Measurements from ENCODE around the gene HSPH1.

Gene HSPH1

DNA sequence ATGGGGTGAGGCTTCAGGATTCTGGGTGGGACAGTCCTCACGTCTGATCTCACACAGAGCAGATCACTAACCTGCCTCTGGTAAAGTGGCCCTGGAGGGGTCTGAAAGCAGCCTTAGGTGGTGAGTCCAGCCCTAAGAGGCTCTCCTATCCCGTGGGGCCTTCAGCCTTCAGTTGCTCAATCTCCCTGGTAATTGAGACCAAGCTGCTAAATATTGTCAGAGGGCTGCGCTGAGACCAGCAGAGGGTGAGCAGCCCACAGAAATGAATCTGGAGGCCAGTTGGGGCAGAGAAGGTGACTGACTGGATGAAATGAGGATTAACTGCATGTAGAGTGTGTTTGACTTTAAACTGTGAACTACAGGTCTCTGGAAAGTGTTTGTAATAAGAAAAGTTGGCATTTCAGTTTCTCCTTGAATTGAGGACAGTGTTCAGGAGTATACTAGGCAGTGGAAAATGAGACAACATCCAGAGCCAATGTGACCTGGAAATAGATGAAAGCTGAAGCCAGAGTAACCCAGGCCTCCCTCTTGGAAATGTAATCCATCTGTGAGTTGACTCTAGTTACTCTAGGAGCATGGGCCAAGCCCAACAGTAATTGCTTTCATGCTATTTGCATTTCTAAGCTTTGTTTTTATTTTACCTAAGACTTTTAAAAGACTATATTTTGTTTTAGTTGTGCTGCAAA is 14.3 kb upstream of the HSPH1 start:
- DNase-seq: no peak

DNA sequence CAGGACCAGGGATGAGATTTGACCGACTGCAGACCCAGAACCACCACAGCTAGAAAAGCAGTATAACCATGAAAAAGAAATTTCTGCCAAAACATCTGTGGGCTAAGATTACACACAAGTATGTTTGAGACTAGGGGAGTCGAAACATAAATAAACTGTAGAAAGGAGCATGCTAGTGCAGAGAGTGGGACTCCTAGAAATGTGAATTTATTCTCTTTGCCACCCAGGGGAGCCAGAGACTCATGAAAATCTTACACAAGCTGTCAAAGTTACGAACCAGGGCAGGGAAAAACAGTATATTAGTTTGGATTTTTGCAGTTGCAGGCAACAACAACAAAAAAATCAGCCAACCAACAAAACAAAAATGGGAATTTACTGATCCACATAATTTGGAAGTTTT is 12.3 kb upstream of the HSPH1 start:
- DNase-seq: no peak

GRCh38 chr13:31172535-31172934 is 10.8 kb upstream of the HSPH1 start:
- DNase-seq: no peak

DNA sequence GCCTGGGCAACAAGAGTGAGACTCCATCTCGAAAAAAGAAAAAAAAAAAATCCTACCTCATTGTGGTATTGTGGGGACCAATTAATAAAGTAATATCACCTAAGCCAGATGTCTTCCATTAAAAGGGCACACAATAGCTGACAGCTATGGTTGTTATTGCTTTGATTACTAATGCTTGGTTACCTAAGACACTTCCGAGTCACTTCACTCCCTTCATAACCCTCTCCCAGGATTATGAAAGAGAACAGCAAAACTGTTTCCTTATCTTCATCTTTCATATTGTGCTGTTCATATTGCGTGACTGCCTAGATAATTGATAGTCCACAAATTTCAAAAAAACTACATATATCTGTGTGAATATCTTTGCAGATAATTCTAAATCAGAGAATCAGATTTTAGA is 10.3 kb upstream of the HSPH1 start:
- DNase-seq: no peak

- DNase-seq: no peak
Measured at GRCh38 chr13:31168736-31169135, 7.0 kb upstream of the HSPH1 start.

DNA sequence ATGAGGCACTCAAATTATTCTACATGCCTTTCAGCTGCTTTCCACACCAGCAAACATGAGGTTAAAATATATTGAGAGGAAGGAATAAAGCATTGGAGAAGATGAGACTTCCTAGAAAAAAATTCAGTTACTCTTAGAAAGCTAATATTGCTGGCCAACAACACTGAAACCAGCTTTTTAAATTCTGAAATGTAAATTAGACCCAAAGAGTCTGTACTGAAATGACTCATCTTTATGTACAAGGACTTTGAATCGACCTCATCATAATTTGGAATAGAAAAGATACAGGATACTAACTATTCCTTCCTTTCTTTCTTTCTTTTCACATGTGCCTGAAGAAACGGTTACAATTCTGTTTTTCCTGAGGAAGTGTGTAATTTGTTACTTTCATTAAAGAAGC is 6.5 kb upstream of the HSPH1 start:
- no peak for DNase-seq

DNA sequence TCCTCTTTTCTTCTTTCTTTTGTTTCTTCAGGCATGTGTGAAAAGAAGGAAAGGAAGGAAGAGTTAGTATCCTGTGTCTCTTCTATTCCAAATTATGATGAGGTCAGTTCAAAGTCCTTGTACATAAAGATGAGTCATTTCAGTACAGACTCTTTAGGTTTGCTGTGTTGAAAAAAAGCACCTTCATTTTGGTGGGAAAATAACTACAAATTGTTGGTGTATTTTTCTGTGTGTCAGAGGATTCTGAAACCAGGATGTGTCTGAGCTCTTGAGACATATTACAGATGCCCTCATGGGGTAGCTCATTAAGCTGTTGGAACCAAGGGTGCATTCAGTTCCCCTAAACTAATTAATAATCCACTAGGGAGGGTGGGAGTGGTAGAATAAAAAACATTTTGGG is 5.8 kb upstream of the HSPH1 start:
- DNase-seq: no peak

DNA sequence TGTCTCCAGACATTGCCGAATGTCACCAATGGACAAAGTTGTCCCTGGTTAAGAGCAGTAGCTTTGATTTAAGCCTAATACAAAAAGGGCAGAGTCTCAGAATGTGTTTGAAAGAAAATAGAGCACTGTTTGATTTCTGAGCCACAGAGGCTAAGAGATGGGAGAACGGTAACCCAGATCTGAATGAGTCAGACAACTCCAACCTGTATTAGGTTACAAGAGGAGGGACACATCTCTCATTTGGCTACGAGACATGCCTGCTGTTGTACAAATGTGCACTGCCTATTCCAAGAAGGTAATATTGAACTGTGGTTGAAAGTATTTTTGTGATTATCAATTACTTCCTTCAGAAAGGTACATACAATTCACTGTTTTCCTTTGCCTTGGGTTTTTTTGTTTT is 4.9 kb upstream of the HSPH1 start:
- DNase-seq: no peak

DNA sequence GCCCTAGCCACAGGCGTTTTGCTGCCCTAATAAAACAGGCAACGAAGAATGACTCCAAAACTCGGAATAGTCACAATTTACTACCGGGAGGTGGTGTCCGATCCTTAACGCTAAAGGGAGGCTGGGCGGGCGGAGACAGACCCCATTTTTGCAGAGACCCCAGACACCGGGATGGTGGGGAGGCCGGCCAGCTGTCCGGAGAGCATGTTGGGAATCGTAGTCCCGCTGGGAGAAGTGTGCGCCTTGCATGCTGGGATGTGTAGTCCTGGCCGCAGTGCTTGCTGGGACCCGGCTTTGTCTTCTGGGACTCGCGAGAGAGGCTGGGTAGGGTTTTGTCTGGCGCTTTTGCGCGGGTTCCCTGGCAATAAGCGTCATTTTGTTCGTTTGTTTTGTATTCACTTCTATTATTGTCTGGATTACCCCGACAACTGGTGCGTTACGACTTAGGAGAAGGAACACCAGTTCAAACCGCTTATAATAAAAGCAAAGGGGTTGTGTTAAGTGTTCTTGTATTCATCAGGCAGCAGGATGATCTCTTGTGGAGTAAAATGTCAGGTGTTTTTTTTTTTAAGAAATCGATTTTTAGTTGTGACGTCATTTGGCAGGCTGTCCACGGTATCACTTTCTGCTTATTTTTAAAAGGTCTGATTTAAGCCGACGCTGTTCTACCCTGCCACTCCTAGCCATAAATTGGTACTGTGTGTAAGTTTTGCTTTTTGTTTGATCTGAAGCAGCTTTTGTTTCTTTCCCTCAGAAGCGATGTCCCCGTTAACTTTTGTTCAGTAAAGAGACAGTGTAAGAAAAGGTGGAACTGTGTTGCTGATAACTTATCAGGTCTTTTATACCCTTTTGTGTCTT is 676 bp upstream of the HSPH1 start:
- DNase-seq: peak; percentile 94

DNA sequence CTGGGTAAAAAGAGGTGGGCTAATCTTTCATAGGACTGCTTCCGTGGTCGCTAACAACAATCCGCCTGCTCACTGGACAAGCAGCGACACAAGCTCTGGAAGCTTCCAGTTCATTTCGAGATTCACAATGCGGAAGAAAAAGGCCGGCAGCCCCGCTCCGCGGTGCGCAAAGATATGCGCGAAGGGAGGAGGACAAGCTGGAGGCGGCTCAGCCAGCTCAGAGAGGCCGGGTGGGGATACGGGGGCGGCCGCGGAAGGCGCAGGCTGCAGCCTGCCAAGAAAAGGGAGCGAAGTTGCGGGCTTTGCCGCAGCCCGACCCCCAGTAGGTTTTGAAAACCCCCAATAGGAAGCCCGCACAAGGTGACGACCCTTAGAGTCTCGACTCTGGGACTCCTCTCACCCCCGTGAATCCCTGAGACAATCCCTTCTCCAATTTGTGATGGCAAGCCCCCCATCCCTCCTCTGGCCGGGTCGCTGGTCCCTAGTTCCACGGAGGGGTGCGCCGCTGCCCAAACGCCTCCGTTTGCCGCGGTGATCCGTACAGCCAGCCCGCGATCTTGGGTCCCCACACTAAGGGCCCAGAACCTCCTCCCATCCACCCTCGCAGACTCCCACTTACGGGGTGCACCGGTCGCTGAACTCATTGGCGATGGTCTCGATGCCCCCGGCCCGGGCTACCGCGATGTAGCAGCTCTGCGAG is 697 bp downstream of the HSPH1 start:
- DNase-seq: peak; percentile 65

DNA sequence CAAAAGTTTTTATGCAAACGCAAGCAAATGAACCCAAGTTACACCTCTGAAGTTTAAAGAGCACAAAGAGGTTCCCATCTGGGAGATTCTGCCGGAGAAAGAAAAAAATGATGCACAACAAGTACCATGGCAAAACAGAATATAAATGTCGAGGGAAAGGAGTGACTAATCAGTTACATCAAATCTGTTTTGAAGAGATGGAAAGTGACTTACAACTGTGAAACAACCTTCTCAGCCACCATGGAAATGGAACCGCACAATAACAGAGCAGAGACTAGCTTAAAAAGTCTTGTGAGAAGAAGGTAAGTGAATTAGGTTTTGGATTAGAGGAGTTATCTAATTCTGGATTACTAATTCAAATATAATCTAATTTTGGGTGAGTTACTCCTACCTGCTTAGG is 2.4 kb downstream of the HSPH1 start:
- no peak for DNase-seq

DNA sequence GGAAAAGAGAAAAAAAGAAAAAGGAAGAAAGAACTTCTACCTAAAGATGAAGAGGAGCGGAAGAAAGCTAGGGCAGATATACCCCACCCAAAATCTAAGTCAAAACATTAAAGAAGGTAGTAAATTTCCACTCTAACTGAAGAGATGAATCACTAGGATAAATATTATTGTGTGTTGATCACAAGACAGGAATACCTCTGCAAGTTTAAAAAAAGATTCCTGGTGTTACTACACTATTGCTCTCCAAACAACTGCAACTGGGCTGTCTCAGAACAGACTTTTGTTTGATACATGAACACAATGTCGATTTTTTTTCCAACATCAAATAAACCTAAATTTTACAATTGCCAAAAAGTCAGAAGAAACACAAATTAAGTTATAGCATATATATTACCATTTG is 6.8 kb downstream of the HSPH1 start:
- DNase-seq: no peak

- DNase-seq: no peak
Measured at GRCh38 chr13:31151837-31152236, 9.9 kb downstream of the HSPH1 start.

DNA sequence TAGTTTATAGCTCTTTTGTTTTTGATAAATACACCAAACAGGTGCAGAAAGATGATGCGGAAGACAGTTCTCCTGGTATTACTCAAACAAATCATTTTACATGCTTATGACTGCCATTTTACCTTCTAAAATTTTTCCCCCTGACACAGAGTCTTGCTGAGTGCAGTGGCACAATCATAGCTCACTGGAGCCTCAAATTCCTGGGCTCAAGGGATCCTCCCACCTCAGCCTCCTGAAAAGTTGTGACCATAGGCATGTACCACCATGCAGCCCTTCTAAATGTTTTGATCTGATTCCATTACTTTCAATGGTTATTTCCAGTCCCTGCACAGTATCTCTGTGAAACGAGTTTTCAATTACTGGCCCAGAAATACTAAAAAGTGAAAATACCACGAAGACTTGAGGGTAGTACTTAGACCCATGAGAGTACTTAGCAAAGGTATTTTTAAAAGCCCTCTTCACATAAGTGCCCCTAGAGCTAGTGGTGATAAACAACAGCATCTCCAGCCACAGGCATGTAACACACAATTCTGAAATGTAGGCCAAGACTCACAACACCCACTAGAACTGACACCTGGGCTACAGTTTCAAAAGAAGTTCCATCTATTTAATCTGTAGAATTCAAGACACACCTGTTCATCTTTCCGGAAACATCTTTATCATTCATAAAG is 11.3 kb downstream of the HSPH1 start:
- DNase-seq: no peak

GRCh38 chr13:31149604-31150003 is 12.1 kb downstream of the HSPH1 start:
- no peak for DNase-seq

- DNase-seq: no peak
Measured at GRCh38 chr13:31145417-31145816, 16.3 kb downstream of the HSPH1 start.

GRCh38 chr13:31138515-31138914 is 23.2 kb downstream of the HSPH1 start:
- DNase-seq: no peak

GRCh38 chr13:31136724-31137123 is 25.0 kb downstream of the HSPH1 start:
- no peak for DNase-seq

GRCh38 chr13:31134039-31134711 is 27.5 kb downstream of the HSPH1 start:
- no peak for DNase-seq

DNA sequence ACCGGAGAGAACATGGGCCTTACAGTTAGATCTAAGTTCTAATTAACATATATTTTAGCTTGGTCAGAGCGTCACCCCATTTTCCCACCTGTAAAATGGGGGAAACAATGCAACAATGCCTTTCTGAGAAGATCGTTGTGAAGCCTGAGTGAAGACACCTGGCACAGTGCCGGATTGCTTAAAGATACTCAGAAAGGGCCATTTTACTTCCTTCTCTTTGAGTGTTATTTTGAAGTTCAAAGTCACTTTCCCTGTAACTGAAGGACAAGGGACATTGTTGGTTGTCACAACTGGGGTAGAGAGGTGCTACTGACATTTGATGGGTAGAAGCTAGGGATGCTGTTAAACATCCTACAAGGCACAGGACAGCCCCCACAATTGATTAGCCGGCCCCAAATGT is 28.1 kb downstream of the HSPH1 start:
- DNase-seq: no peak

GRCh38 chr13:31131470-31131961 is 30.2 kb downstream of the HSPH1 start:
- DNase-seq: no peak

- no peak for DNase-seq
Measured at GRCh38 chr13:31129419-31129818, 32.3 kb downstream of the HSPH1 start.

- no peak for DNase-seq
Measured at GRCh38 chr13:31124204-31124603, 37.5 kb downstream of the HSPH1 start.

Measured in CD4-positive, alpha-beta T cell treated with Interleukin-17A for 4 hours (primary cell).